Activated T-helper 9 cell treated with anti-CD3 and anti-CD28 coated beads, Interleukin-2, amount 50 U/mL, for 16 hours (primary cell): ENCODE measurements around the gene TMEM198.

ENCODE experiments used
- DNase-seq: peaks from one replicate; pipeline ENCODE4 v3.0.0-alpha.2; 2020; ENCODE audit warnings: low read depth

TMEM198 gene

GRCh38 chr2:219525533-219526232 is 18.1 kb upstream of the TMEM198 start:
- DNase-seq = no peak

DNA sequence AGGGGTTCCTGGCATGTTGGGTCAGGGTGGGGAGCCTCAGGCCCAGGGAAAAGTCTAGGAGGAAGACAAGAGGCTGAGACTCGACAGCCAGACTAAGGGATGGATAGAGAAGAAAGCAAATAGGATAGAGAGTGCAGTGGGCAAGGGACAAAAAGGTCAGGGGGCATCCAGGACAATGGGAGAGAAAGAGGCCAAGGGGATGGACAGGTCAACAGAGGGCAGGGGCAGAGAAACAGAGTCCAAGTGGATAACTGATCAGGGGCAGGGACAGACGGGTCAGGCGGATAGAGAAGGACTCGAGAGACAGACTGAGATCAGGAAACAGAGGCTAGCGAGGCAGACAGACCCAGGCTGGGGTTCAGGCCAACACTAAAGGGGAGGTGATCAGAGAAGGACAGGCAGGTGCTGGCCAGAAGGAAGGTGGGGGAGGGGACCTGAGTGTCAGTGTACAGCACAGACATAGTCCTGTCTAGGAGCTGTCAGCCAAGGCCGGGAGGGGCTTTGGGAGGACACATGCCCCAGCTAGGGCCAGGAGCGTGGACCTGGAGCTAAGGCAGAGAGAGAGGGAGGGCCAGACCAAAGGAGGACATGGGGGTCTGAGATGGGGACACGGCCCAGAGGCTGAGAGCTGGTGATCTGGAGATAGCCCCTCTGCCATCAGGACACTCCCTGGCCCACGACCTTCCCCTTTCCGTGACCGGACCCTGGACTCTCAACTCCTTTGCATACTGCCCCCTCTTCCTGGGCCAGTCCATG is 17.3 kb upstream of the TMEM198 start:
- DNase-seq = no peak

DNA sequence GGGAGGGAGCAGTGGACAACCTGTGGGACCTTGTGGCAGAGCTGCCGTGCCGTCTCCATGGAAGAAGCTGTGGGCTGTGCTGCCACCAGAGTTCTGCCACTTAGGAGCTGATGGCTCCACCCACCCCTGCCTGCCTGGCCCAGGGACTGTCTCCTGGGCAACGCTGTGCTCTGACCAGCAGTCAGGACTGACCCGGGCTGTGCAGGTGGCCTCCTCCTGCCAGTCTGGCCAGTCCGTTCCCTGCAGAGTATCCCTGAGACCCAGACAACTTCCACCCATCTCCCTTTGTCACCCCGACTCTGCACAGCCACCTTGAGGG is 16.8 kb upstream of the TMEM198 start:
- no peak for DNase-seq

GRCh38 chr2:219527472-219527871 is 16.4 kb upstream of the TMEM198 start:
- DNase-seq = no peak

GRCh38 chr2:219530048-219530963 is 13.5 kb upstream of the TMEM198 start:
- DNase-seq = peak; percentile 78

- DNase-seq = no peak
Observed at GRCh38 chr2:219531639-219532377, 12.0 kb upstream of the TMEM198 start.

GRCh38 chr2:219532378-219532649 is 11.5 kb upstream of the TMEM198 start:
- no peak for DNase-seq

DNA sequence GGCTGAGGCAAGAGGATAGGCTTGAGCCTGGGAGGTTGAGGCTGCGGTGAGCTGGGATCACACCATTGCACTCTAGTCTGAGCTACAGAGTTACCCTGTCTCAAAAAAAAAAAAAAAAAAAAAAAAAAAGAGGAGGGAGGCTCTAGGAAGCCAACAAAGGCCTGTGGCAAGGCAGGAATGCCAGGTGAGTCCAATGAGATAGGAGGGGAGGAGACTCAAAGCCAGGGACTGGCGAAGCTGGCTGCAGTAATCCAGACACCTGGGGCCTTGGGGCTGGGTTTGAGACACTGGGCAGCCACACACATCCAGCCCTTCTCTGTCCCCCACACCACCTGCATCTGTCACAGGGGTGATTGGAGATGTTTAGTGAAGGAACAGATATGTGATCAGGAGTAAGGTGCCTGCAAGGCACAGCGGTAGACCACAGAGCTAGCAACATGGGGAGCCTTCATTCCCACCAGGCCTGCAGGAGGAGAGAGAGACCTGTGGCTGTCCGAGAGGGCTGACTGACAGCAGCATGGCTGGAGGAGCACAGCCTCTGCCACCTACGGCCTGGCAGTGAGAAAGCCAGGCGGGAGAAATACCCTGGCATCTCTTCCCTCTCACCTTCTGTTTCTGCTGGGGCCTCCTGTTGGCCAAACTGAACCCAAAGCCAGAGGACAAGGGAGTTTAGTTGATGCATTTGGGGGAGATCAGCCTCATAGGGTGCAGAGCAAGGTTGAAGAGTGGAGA is 9.7 kb upstream of the TMEM198 start:
- DNase-seq = no peak

DNA sequence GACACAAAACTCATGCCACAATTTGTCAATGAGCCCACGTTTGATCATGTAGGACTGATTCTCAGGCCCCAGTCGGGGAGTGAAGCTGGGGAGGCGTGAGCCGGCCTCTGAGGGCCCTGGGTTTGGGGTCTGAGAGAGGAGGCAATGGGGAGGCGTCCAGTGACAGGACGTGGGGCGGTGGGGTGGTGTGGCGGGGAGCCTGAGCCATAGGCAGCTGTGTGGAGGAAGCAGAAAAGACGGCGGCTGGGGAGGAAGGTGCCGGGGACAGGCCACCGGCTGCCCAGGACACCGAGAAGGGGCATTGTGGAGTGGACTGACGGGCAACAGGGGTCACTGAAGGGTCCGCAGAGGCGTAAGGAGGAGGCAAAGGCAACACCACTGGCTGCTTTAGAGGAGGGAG is 7.4 kb upstream of the TMEM198 start:
- no peak for DNase-seq

DNA sequence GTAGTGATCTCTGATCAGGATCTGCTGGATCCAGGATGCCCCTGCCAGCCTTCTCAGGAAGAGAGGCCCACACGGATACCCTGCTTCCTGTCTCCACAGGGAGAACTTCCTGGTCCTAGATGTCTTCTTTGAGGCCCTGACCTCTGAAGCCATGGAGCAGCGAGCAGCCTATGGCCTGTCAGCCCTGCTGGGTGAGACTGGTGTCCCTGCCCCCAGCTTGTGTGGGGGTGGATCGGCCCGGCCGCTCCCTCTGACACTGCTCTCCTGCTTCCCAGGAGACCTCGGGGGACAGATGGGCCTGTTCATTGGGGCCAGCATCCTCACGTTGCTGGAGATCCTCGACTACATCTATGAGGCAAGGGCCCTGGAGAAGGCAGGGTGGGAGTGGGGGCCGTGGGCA is 6.9 kb upstream of the TMEM198 start:
- DNase-seq = no peak

GRCh38 chr2:219537657-219538488 is 6.0 kb upstream of the TMEM198 start:
- no peak for DNase-seq

DNA sequence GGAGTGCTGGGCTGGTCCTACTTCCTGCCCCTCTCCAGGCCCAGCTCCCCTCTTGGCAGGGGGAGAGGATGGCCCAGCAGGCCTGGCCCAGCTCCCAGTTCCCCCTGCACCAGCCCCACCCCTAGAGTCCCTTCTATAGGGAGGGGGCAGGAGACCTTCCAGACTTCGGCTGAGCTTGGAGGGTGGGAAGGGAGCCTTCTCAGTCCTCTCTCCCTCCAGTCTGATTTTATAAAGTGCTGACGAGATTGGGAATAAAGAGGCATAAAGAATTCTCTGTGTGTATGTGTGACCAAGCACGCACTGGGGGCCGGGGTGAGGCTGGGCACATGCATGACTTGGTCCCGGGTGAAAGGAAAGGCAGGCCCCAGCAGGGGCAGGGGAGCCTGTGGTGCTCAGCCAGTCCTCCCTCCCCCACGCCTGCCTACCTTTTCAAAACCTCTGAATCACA is 5.3 kb upstream of the TMEM198 start:
- no peak for DNase-seq

- DNase-seq = no peak
Observed at GRCh38 chr2:219538956-219539788, 4.7 kb upstream of the TMEM198 start.

GRCh38 chr2:219539926-219540678 is 3.7 kb upstream of the TMEM198 start:
- DNase-seq = no peak

GRCh38 chr2:219540784-219541504 is 2.9 kb upstream of the TMEM198 start:
- DNase-seq = no peak

GRCh38 chr2:219541611-219542180 is 2.1 kb upstream of the TMEM198 start:
- DNase-seq = peak; percentile 76

- DNase-seq = no peak
Observed at GRCh38 chr2:219542931-219543595, 765 bp upstream of the TMEM198 start.
